GM21717 (cell line): ENCODE results near the gene CAPZB.

Experiments
- ATAC-seq: cut with Tn5 transposase; IDR thresholded peaks from one replicate; pipeline ENCODE4 v1.9.1; 2021; ENCODE audit warnings: mild to moderate bottlenecking, moderate library complexity; ENCODE audit not compliant: unreplicated experiment

Gene CAPZB

DNA sequence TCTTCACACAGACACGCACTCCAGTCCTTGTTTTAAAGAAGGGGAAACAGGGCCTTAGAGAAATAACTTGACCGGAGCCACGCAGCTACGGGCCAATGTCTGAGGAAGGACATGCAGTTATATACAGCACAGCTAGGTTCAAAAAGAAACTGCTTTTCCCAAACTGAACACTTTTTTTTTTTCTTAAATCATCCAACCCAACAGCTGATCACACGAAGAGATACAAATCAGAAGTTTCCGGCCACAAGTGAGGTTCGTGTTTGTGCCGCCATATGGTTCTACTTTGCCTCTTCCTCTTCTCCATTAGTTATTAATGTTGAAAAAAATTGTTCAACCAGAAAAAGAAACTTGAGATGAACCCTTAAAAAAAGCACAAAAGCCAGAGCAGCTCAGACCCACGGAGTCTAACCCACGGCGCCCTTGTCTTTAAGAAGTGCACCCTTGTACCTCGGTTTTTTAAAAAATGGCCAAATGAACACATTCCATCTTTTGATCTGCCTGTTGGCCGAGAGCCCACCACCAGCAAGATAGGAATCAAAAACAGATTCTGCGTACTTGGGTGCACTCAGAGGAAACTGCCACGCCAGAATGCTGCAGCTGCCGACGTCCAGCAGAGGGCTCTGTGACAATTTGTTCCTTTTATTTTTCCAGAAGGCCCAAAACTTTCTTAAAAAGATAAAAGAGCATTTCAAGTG, 94.3 kb downstream of the CAPZB start:
- ATAC-seq: no peak

DNA sequence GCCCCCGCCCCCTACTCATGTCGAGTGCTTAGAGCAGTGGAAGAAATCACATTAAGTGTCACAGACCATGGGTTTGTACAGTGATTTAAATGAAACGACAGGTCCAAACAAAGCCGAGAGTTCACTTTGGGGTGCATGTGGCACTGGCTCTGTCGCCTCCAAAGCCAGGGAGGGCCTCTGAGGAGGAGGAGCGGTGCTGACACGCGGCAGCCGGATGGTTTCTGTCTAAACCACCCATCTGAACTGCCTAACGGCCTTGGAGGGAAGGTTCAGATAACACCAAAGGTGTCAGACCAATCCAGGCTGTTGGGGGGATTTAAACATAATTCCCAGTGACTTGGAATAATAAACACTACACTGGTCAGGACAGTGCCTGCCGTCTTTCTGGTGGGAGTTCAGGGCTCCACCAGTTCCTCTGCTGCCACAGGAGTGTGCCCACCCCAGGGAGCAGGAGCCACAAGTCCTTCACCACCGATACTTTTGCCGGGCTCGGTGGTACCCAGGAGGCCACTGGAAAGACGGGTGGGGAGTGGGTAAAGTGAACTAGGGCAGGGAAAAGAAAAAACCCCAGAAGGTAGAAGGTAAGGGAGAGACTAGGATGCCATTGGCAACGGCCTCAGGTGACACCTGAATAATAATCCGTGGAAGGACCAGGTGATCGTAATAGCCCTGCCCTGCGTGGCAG, 95.0 kb downstream of the CAPZB start:
- no peak for ATAC-seq

- no peak for ATAC-seq
Measured at GRCh38 chr1:19388980-19389379, 96.4 kb downstream of the CAPZB start.

DNA sequence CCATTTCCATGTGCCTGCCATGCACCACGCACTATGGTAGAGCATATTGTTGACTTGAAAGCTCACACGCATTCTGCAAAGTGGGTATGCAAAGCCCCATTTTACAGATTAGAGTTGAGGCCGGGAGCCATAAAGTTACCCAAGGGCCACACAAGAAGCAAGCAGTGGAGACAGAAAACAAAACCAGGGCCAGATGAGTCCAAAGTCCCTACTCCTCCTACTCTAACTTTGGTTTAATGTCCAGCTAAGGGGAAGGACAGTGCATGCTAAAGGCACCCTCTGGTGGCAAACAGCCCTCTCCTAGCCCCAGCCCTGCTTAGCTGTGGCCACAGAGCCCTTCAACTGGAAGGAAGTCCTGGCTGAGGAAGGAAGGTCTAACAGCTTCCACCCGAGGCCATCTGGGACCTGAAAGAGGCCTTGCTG, 98.3 kb downstream of the CAPZB start:
- ATAC-seq: no peak

- no peak for ATAC-seq
Measured at GRCh38 chr1:19385869-19386591, 99.3 kb downstream of the CAPZB start.

- no peak for ATAC-seq
Measured at GRCh38 chr1:19385221-19385620, 100.1 kb downstream of the CAPZB start.

- no peak for ATAC-seq
Measured at GRCh38 chr1:19384772-19385187, 100.6 kb downstream of the CAPZB start.

GRCh38 chr1:19384113-19384512, 101.2 kb downstream of the CAPZB start:
- ATAC-seq: no peak

DNA sequence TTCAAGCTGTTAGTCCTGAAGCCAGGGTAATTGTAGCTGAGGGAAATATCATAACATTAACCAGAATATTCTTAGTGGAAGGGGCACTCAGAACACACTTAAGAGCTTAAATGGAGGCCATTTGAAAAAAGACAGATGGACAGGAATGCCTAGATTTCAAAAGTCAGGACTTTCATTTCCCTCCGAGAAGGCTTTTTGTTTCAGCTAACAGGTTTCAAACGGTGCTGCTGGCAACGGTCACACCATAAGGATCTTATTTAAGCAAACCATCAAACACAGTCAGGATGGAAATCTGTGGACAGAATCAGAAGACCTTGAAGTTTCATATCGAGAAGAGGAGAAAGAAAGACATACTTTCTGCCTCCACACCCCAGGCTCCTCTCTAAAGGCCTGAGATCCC, 103.1 kb downstream of the CAPZB start:
- no peak for ATAC-seq

- no peak for ATAC-seq
Measured at GRCh38 chr1:19381261-19381660, 104.1 kb downstream of the CAPZB start.

GRCh38 chr1:19377812-19378718, 107.3 kb downstream of the CAPZB start:
- no peak for ATAC-seq

- ATAC-seq: no peak
Measured at GRCh38 chr1:19376428-19377372, 108.6 kb downstream of the CAPZB start.

GRCh38 chr1:19375631-19376400, 109.5 kb downstream of the CAPZB start:
- no peak for ATAC-seq

GRCh38 chr1:19374926-19375325, 110.4 kb downstream of the CAPZB start:
- ATAC-seq: no peak

GRCh38 chr1:19374083-19374801, 111.1 kb downstream of the CAPZB start:
- no peak for ATAC-seq

- no peak for ATAC-seq
Measured at GRCh38 chr1:19373211-19374082, 111.9 kb downstream of the CAPZB start.

DNA sequence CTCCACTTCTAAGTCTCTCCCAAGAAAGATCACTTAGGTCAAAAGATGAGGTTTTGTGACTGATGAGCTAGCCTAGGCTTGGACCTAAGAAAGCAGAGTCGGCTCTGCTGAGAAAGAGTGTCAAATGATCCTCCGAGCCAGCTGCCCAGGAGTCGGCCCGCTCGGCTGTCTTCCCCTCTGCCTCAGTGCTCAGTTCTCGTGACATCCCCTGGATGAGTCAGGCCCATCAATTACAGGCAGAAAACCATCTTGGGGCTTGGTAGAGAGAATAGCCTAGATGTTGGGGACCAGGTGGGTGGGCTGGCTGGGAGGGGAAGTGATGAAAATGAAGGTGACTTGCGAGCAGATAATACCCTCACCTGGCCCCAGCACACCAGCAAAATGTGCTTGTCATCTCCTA, 112.7 kb downstream of the CAPZB start:
- no peak for ATAC-seq
